ENCODE results near the gene PELI2. TPM values are rescaled to one million over a fixed set of nuclear protein-coding genes. Genes with fewer than 3 reads are reported as not detected.

PELI2 gene
- total RNA-seq, 1 donor from 2014 or later, result 1.6 TPM

- intact Hi-C loops (cut with micrococcal nuclease), result no loop called here
- ATAC-seq, result no peak
Measured at GRCh38 chr14:56136571-56137452, 18.6 kb downstream of the PELI2 start.

DNA sequence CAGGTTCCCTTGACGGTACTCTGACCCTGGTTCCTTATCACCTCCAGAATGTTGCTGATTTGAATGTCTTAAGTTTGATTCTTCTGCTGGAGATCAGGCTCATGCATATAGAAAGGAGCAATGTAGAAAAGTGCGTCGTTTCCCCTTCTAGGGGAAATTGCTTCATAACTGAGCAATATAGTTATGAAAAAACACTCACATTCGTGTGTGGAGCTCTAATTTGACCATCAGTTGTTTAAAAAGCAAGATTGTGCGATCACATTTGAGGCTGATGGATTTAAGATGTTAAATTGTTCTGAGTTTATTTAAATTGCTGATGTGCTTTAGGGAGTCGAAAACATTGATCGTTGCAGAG is 19.2 kb downstream of the PELI2 start:
- no peak for DNase-seq
- no peak for ATAC-seq
- intact Hi-C loops (cut with micrococcal nuclease), result no loop called here

More at GRCh38 chr14:56136571-56137452, 18.6 kb downstream of the PELI2 start:
- no peak for DNase-seq

DNA sequence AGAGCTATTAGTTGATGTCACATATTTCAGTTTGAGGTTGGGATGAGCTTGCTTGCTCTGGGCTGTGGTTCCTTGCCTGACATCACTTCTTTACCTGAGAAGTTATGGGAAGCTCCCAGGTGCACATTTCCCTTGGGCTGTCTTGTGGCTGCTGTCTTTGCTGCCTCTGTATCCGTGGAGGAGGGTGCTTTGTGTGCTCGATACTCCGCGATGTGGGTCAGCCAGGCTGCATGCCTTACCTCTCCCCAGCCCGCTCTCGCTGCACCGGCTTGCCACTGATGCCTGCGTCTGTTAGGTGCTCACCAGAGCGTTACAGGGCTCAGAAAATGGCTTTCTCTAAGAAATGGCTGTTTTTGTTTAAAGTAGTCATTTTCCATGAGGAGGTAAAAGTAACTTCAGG is 19.6 kb downstream of the PELI2 start:
- intact Hi-C loops (cut with micrococcal nuclease), result no loop called here
- DNase-seq, result no peak
- ATAC-seq, result no peak

DNA sequence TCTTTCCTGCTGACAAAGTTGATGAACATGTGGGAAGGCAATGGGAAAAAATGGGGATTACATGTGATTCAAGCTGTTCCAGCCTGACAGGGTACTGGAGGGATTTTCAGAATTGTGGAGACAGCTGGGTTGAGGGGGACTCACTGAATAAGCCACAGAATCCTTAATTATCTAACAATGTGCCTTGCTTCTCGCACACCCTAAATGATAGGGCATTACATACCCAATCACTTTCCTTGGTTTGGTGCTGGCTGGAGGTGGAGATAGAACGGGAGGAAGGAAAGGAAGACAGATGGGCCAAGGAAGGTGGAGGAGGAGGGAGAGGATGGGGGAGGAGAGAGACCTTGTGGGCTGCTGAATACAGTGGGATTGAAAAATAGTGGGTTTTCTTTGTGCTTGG is 20.7 kb downstream of the PELI2 start:
- intact Hi-C loops (cut with micrococcal nuclease), result no loop called here
- ATAC-seq (no peak), DNase-seq (no peak)

DNA sequence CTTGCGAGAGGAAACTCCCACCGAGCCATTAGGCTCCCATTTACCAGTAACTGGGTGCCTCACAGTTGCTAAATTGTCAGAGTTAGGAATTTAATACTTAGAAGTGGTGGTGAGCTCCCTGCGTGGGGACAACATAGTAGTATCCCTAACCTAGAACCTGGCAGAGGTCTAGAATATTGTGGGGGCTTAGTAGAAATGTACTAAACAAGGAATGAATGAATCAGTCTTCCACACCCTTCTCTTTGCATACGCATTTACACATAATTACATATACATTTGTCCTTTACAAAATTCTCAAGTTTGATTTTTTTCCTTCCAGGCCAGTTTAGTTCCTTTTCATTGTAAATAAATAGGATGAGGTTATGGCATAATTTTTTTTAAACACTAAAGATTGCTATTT is 24.1 kb downstream of the PELI2 start:
- ATAC-seq (no peak), DNase-seq (no peak)
- intact Hi-C loops (cut with micrococcal nuclease), result no loop called here

GRCh38 chr14:56143025-56143424 is 24.8 kb downstream of the PELI2 start:
- intact Hi-C loops (cut with micrococcal nuclease), result no loop called here

GRCh38 chr14:56144176-56144575 is 26.0 kb downstream of the PELI2 start:
- intact Hi-C loops (cut with micrococcal nuclease), result no loop called here
- DNase-seq, result no peak
- no peak for ATAC-seq

More at GRCh38 chr14:56143025-56143424, 24.8 kb downstream of the PELI2 start:
- no peak for DNase-seq
- no peak for ATAC-seq

DNA sequence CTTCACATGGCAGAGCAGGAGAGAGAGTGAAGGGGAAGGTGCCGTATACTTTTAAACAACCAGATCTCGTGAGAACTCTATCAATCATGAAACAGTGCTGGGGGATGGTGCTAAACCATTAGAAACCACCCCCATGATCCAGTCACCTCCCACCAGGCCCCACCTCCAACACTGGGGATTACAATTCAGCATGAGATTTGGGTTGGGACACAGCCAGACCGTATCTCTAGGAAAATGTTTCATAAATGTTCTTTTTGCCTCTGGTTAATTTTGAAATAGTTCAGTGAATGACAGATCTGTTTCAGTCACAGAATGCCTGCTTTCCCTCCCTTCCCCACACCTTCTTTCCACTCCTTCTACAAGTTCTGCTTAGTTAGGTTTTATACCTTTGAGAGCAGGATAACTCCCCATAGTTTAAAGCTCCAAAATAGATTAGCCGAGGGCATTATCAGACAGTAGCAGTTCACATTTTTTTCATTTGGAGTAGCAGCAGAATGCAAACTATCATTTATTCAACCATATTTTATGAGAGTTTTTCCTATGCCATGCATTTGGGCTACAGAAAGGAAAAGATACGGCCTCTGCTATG is 27.1 kb downstream of the PELI2 start:
- no peak for ATAC-seq
- intact Hi-C loops (cut with micrococcal nuclease), result no loop called here
- DNase-seq, result no peak

GRCh38 chr14:56145965-56146364 is 27.8 kb downstream of the PELI2 start:
- ATAC-seq, result no peak
- no peak for DNase-seq
- intact Hi-C loops (cut with micrococcal nuclease), result no loop called here

DNA sequence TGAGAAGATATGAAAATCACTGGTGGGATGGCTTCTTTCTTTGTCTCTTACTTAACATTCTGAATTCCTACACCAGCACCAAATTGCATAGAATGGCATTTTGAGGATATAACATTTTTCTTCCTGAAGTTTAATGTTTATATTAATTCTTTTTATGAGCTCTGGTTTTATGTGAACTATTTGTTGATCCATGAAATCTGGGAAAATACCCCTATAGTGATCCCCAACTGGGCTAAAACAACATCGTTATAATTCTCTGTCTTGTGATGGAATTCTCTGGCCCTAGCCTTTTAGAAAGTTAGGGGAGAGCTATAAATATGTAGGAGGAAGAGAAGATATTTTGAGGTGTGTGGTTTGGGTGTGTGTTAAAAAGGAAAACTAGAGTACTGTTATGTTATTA is 29.2 kb downstream of the PELI2 start:
- ATAC-seq (no peak), DNase-seq (no peak)
- intact Hi-C loops (cut with micrococcal nuclease), result no loop called here

GRCh38 chr14:56147986-56148901 is 30.0 kb downstream of the PELI2 start:
- no peak for DNase-seq
- no peak for ATAC-seq
- intact Hi-C loops (cut with micrococcal nuclease), result no loop called here

- DNase-seq (no peak), ATAC-seq (no peak)
- intact Hi-C loops (cut with micrococcal nuclease), result no loop called here
Measured at GRCh38 chr14:56149151-56149550, 30.9 kb downstream of the PELI2 start.

- no peak for DNase-seq
- ATAC-seq, result no peak
- intact Hi-C loops (cut with micrococcal nuclease), result no loop called here
Measured at GRCh38 chr14:56149995-56150394, 31.8 kb downstream of the PELI2 start.

- ATAC-seq, result no peak
- intact Hi-C loops (cut with micrococcal nuclease), result no loop called here
- DNase-seq, result no peak
Measured at GRCh38 chr14:56150645-56151345, 32.6 kb downstream of the PELI2 start.

- intact Hi-C loops (cut with micrococcal nuclease), result no loop called here
- ATAC-seq, result no peak
- no peak for DNase-seq
Measured at GRCh38 chr14:56152221-56152620, 34.0 kb downstream of the PELI2 start.

- intact Hi-C loops (cut with micrococcal nuclease), result no loop called here
- no peak for ATAC-seq
- no peak for DNase-seq
Measured at GRCh38 chr14:56153267-56153666, 35.1 kb downstream of the PELI2 start.

- intact Hi-C loops (cut with micrococcal nuclease), result no loop called here
Measured at GRCh38 chr14:56154321-56154720, 36.1 kb downstream of the PELI2 start.

GRCh38 chr14:56156096-56156495 is 37.9 kb downstream of the PELI2 start:
- ATAC-seq (no peak), DNase-seq (no peak)
- intact Hi-C loops (cut with micrococcal nuclease), result no loop called here

More at GRCh38 chr14:56154321-56154720, 36.1 kb downstream of the PELI2 start:
- no peak for ATAC-seq
- DNase-seq, result no peak

GRCh38 chr14:56159066-56159465 is 40.9 kb downstream of the PELI2 start:
- DNase-seq (no peak), ATAC-seq (no peak)
- intact Hi-C loops (cut with micrococcal nuclease), result no loop called here
